SU-DHL-6 (cell line): Measurements from ENCODE around the gene FCHSD2.
"Not testable (repeated sequence)": the region's sequence is repeated elsewhere in the genome, so short reads cannot be mapped to it uniquely, and the experiment has no call there.

Experiments used
- H2AFZ ChIP-seq: fragments of 200-600 bp; sonication (generic); 2 replicates; pipeline ENCODE4 v1.6.1; 2014; ENCODE audit warnings: low read depth, mild to moderate bottlenecking, moderate library complexity, mixed read lengths, antibody characterized with exemption, low read length; ENCODE audit not compliant: severe bottlenecking
- H3F3A ChIP-seq: fragments of 200-600 bp; shearing (Covaris generic); 2 replicates; pipeline ENCODE4 v1.6.0; 2016; ENCODE audit warnings: antibody characterized with exemption, mild to moderate bottlenecking; ENCODE audit not compliant: insufficient read depth
- H3K27ac ChIP-seq: fragments of 200-600 bp; sonication (generic); 2 replicates; pipeline ENCODE4 v1.5.1; 2016; ENCODE audit warnings: low read depth, mild to moderate bottlenecking, low read length, moderate library complexity, mixed read lengths
- H3K27me3 ChIP-seq: fragments of 200-600 bp; sonication (generic), shearing (Covaris generic); 2 replicates; pipeline ENCODE4 v1.6.0; 2014; ENCODE audit warnings: mild to moderate bottlenecking, low read length
- H3K36me3 ChIP-seq: fragments of 200-600 bp; sonication (generic); 2 replicates; pipeline ENCODE4 v1.6.1; 2014; ENCODE audit warnings: mild to moderate bottlenecking, low read length, mixed read lengths
- H3K4me2 ChIP-seq: fragments of 300-600, 200-600 bp; shearing (Covaris generic), sonication (generic); 2 replicates; pipeline ENCODE4 v1.6.0; 2014; ENCODE audit warnings: low read length, low read depth, mild to moderate bottlenecking; ENCODE audit not compliant: poor library complexity, severe bottlenecking
- H3K4me3 ChIP-seq: fragments of 200-600 bp; sonication (generic); 2 replicates; pipeline ENCODE4 v1.5.1; 2014; ENCODE audit warnings: antibody characterized with exemption, low read length, mild to moderate bottlenecking, mixed read lengths; ENCODE audit not compliant: insufficient read depth, poor library complexity, severe bottlenecking
- H3K79me2 ChIP-seq: fragments of 200-600 bp; sonication (generic); 2 replicates; pipeline ENCODE4 v1.6.1; 2014; ENCODE audit warnings: mild to moderate bottlenecking, low read length, moderate library complexity; ENCODE audit not compliant: insufficient read depth
- H3K9ac ChIP-seq: fragments of 200-600 bp; sonication (generic); 2 replicates; pipeline ENCODE4 v1.7.0; 2014; ENCODE audit warnings: mild to moderate bottlenecking, low read length
- H3K9me2 ChIP-seq: fragments of 200-600 bp; sonication (generic); replicated peaks from 2 replicates; pipeline ENCODE4 v1.6.1; 2014; ENCODE audit warnings: low read length; ENCODE audit not compliant: insufficient read depth
- H3K9me3 ChIP-seq: fragments of 200-600 bp; sonication (generic); 2 replicates; pipeline ENCODE4 v1.6.1; 2014; ENCODE audit warnings: low read length, mixed read lengths; ENCODE audit not compliant: insufficient read depth
- H4K20me1 ChIP-seq: fragments of 200-600 bp; sonication (generic); 2 replicates; pipeline ENCODE4 v1.6.1; 2014; ENCODE audit warnings: low read depth, mild to moderate bottlenecking, antibody characterized with exemption, low read length, moderate library complexity, mixed read lengths
- CTCF ChIP-seq: fragments of 200-600 bp; sonication (generic); IDR thresholded peaks from one replicate; pipeline ENCODE4 v1.5.1; 2017; ENCODE audit warnings: antibody characterized with exemption, mild to moderate bottlenecking, low read length, moderate library complexity; ENCODE audit not compliant: insufficient read depth, poor library complexity, severe bottlenecking
- EZH2phosphoT487 ChIP-seq: fragments of 200-600 bp; sonication (generic), shearing (Covaris generic); conservative IDR thresholded peaks from 2 replicates; pipeline ENCODE4 v1.6.1; 2018; ENCODE audit warnings: mild to moderate bottlenecking, antibody characterized with exemption, low read length, moderate library complexity, mixed read lengths

The FCHSD2 gene

GRCh38 chr11:73139476-73140198 lies 2.5 kb downstream of the FCHSD2 start:
- peaks cover 41% of the 10 kb centered on the region for H3K36me3 ChIP-seq
- peak overlapping the region; percentile 95 for H3K27ac ChIP-seq
- H4K20me1 ChIP-seq, result no peaks in the 10 kb centered on the region; the same call in 1 of the 2 replicates
- peak overlapping the region; percentile 96 for H3K9ac ChIP-seq
- no peak overlapping the region for H2AFZ ChIP-seq
- H3K9me2 ChIP-seq, result no peaks in the 10 kb centered on the region
- peak overlapping the region; percentile 76 for H3K4me3 ChIP-seq
- H3K27me3 ChIP-seq, result no peaks in the 10 kb centered on the region
- H3F3A ChIP-seq, result peaks cover 59% of the 10 kb centered on the region
- H3K4me2 ChIP-seq, result peak overlapping the region; percentile 93
- H3K79me2 ChIP-seq, result peaks cover 72% of the 10 kb centered on the region
- H3K9me3 ChIP-seq, result no peaks in the 10 kb centered on the region
- no peak for TF ChIP-seq CTCF
- no peak for TF ChIP-seq EZH2phosphoT487

- Histone ChIP-seq H3K79me2 (peaks cover 90% of the 10 kb centered on the region), H3K9me2 (no peaks in the 10 kb centered on the region), H3K36me3 (peaks cover 53% of the 10 kb centered on the region), H3K9me3 (no peaks in the 10 kb centered on the region), H3K27me3 (no peaks in the 10 kb centered on the region), H3K4me2 (peak overlapping the region; percentile 93), H3F3A (peaks cover 47% of the 10 kb centered on the region), H3K4me3 (peak overlapping the region; percentile 37), H2AFZ (no peak overlapping the region), H4K20me1 (peaks cover 2% of the 10 kb centered on the region; the same call in 1 of the 2 replicates), H3K9ac (peak overlapping the region; percentile 96), H3K27ac (peak overlapping the region; percentile 95)
- no peak for TF ChIP-seq CTCF
- no peak for TF ChIP-seq EZH2phosphoT487
Measured at GRCh38 chr11:73137944-73138274, 4.2 kb downstream of the FCHSD2 start.

- Histone ChIP-seq H3K79me2 (peaks cover 95% of the 10 kb centered on the region), H3K36me3 (peaks cover 58% of the 10 kb centered on the region), H3K27me3 (no peaks in the 10 kb centered on the region), H3K27ac (peak overlapping the region; percentile 95), H3K4me3 (peak overlapping the region; percentile 37), H4K20me1 (peaks cover 4% of the 10 kb centered on the region; the same call in 1 of the 2 replicates), H3K4me2 (peak overlapping the region; percentile 93), H3K9me3 (no peaks in the 10 kb centered on the region), H3K9ac (peak overlapping the region; percentile 96), H3F3A (peaks cover 48% of the 10 kb centered on the region), H3K9me2 (no peaks in the 10 kb centered on the region), H2AFZ (no peak overlapping the region)
- TF ChIP-seq EZH2phosphoT487 (no peak), CTCF (peak; percentile 31)
Measured at GRCh38 chr11:73137262-73137943, 4.7 kb downstream of the FCHSD2 start.

- Histone ChIP-seq H3K27ac (peak overlapping the region; percentile 95), H3F3A (peaks cover 48% of the 10 kb centered on the region), H3K9ac (peak overlapping the region; percentile 96; the same call in 1 of the 2 replicates), H3K36me3 (peaks cover 65% of the 10 kb centered on the region), H3K4me2 (peak overlapping the region; percentile 93), H3K4me3 (peak overlapping the region; percentile 37), H3K79me2 (peaks cover 100% of the 10 kb centered on the region)
- H2AFZ ChIP-seq, H4K20me1 ChIP-seq, H3K9me3 ChIP-seq, H3K27me3 ChIP-seq, H3K9me2 ChIP-seq: not testable (repeated sequence)
Measured at GRCh38 chr11:73136722-73137121, 5.4 kb downstream of the FCHSD2 start.
